ENCODE measurements around the gene EFNA4. TPM values are rescaled to one million over a fixed set of nuclear protein-coding genes. Genes with fewer than 3 reads are reported as not detected.

The EFNA4 gene
- 5.8 and 6.2 TPM in 2 replicates for total RNA-seq

GRCh38 chr1:155063550-155064110, at the start of gene EFNA4:
Gene EFNA4 (plus strand): TSS chr1:155063740. CDS start chr1:155063824, 84 bp downstream.
- peak within 1 kb of the TSS; percentile 54 for H3K27ac Mint-ChIP-seq
- no peaks in the 10 kb centered on the region for H3K27me3 Mint-ChIP-seq
- H3K4me3 Mint-ChIP-seq, result peak within 1 kb of the TSS; percentile 80
- intact Hi-C loops (cut with micrococcal nuclease), result loop anchor here (1.0 to 5.0 kb wide), 4 partner anchors 21 to 108 kb away; partner anchors contain the start of genes CKS1B, SHC1 and ZBTB7B
- H3K9me3 Mint-ChIP-seq, result no peaks in the 10 kb centered on the region
- peaks cover 13% of the 10 kb centered on the region for H3K36me3 Mint-ChIP-seq (ENCODE audit: low read depth)
- H3K4me1 Mint-ChIP-seq, result peaks cover 23% of the 10 kb centered on the region
- peak; percentile 96 for DNase-seq

- intact Hi-C loops (cut with micrococcal nuclease), result no loop called here
- peaks cover 72% of the 10 kb centered on the region for H3K36me3 Mint-ChIP-seq (ENCODE audit: low read depth)
- H3K9me3 Mint-ChIP-seq, result no peaks in the 10 kb centered on the region
- peaks cover 56% of the 10 kb centered on the region for H3K4me1 Mint-ChIP-seq
- no peaks in the 10 kb centered on the region for H3K27me3 Mint-ChIP-seq
- peak; percentile 59 for DNase-seq
- H3K4me3 Mint-ChIP-seq, result peak overlapping the region; percentile 78
- no peak overlapping the region for H3K27ac Mint-ChIP-seq
Measured at GRCh38 chr1:155014709-155015508, 48.6 kb upstream of the EFNA4 start.

- no peaks in the 10 kb centered on the region for H3K9me3 Mint-ChIP-seq
- peak overlapping the region; percentile 76 for H3K27ac Mint-ChIP-seq
- H3K4me3 Mint-ChIP-seq, result peak overlapping the region; percentile 78
- peak; percentile 59 for DNase-seq
- H3K27me3 Mint-ChIP-seq, result no peaks in the 10 kb centered on the region
- H3K36me3 Mint-ChIP-seq (ENCODE audit: low read depth), result peaks cover 70% of the 10 kb centered on the region
- H3K4me1 Mint-ChIP-seq, result peaks cover 58% of the 10 kb centered on the region
- intact Hi-C loops (cut with micrococcal nuclease), result loop anchor here (2.0 kb wide), 1 partner anchor 45 kb away; no protein-coding TSS in a partner anchor
Measured at GRCh38 chr1:155015527-155016230, 47.9 kb upstream of the EFNA4 start.

GRCh38 chr1:155016231-155016831, 47.2 kb upstream of the EFNA4 start:
- DNase-seq, result peak; percentile 71
- H3K27me3 Mint-ChIP-seq, result no peaks in the 10 kb centered on the region
- peak overlapping the region; percentile 78 for H3K4me3 Mint-ChIP-seq
- peak overlapping the region; percentile 76 for H3K27ac Mint-ChIP-seq
- H3K4me1 Mint-ChIP-seq, result peaks cover 54% of the 10 kb centered on the region
- peaks cover 66% of the 10 kb centered on the region for H3K36me3 Mint-ChIP-seq (ENCODE audit: low read depth)
- intact Hi-C loops (cut with micrococcal nuclease), result loop anchor here (2.0 kb wide), 1 partner anchor 44 kb away; no protein-coding TSS in a partner anchor
- no peaks in the 10 kb centered on the region for H3K9me3 Mint-ChIP-seq

GRCh38 chr1:155017041-155017945, 46.2 kb upstream of the EFNA4 start:
- Mint-ChIP-seq H3K27ac (peak overlapping the region; percentile 37), H3K36me3 (ENCODE audit: low read depth) (peaks cover 65% of the 10 kb centered on the region), H3K4me3 (peak overlapping the region; percentile 78), H3K4me1 (peaks cover 52% of the 10 kb centered on the region), H3K9me3 (no peaks in the 10 kb centered on the region), H3K27me3 (no peaks in the 10 kb centered on the region)
- peak; percentile 96 for DNase-seq
- intact Hi-C loops (cut with micrococcal nuclease), result loop anchor here (1.0 to 2.0 kb wide), 8 partner anchors 8 to 81 kb away; partner anchors contain the start of genes CKS1B, PMVK and PYGO2

GRCh38 chr1:155017946-155018316, 45.6 kb upstream of the EFNA4 start:
- intact Hi-C loops (cut with micrococcal nuclease), result loop anchor here (1.0 to 2.0 kb wide), 8 partner anchors 9 to 82 kb away; partner anchors contain the start of genes CKS1B, PMVK and PYGO2

GRCh38 chr1:155018617-155019348, 44.8 kb upstream of the EFNA4 start:
- Mint-ChIP-seq H3K9me3 (no peaks in the 10 kb centered on the region), H3K27ac (peak overlapping the region; percentile 48), H3K4me1 (peaks cover 41% of the 10 kb centered on the region), H3K36me3 (ENCODE audit: low read depth) (peaks cover 53% of the 10 kb centered on the region), H3K4me3 (no peak overlapping the region), H3K27me3 (no peaks in the 10 kb centered on the region)
- no peak for DNase-seq
- intact Hi-C loops (cut with micrococcal nuclease), result no loop called here

More at GRCh38 chr1:155017946-155018316, 45.6 kb upstream of the EFNA4 start:
- peaks cover 48% of the 10 kb centered on the region for H3K4me1 Mint-ChIP-seq
- peak overlapping the region; percentile 78 for H3K4me3 Mint-ChIP-seq
- DNase-seq, result no peak
- no peaks in the 10 kb centered on the region for H3K27me3 Mint-ChIP-seq
- H3K27ac Mint-ChIP-seq, result no peak overlapping the region
- no peaks in the 10 kb centered on the region for H3K9me3 Mint-ChIP-seq
- H3K36me3 Mint-ChIP-seq (ENCODE audit: low read depth), result peaks cover 59% of the 10 kb centered on the region

- Mint-ChIP-seq H3K36me3 (ENCODE audit: low read depth) (peaks cover 45% of the 10 kb centered on the region), H3K4me3 (no peak overlapping the region), H3K9me3 (no peaks in the 10 kb centered on the region), H3K4me1 (peaks cover 35% of the 10 kb centered on the region), H3K27me3 (no peaks in the 10 kb centered on the region), H3K27ac (peak overlapping the region; percentile 48)
- intact Hi-C loops (cut with micrococcal nuclease), result no loop called here
- no peak for DNase-seq
Measured at GRCh38 chr1:155019377-155020245, 43.9 kb upstream of the EFNA4 start.

- Mint-ChIP-seq H3K27me3 (no peaks in the 10 kb centered on the region), H3K9me3 (no peaks in the 10 kb centered on the region), H3K4me1 (peaks cover 19% of the 10 kb centered on the region), H3K36me3 (ENCODE audit: low read depth) (peaks cover 29% of the 10 kb centered on the region), H3K4me3 (no peak overlapping the region), H3K27ac (peak overlapping the region; percentile 60)
- no peak for DNase-seq
- intact Hi-C loops (cut with micrococcal nuclease), result no loop called here
Measured at GRCh38 chr1:155022136-155022926, 41.2 kb upstream of the EFNA4 start.

GRCh38 chr1:155022927-155023236, 40.7 kb upstream of the EFNA4 start:
- Mint-ChIP-seq H3K36me3 (ENCODE audit: low read depth) (peaks cover 25% of the 10 kb centered on the region), H3K4me3 (no peak overlapping the region), H3K4me1 (peaks cover 19% of the 10 kb centered on the region), H3K27me3 (no peaks in the 10 kb centered on the region), H3K9me3 (no peaks in the 10 kb centered on the region), H3K27ac (peak overlapping the region; percentile 60)
- no peak for DNase-seq
- intact Hi-C loops (cut with micrococcal nuclease), result no loop called here

GRCh38 chr1:155023627-155024026, 39.9 kb upstream of the EFNA4 start:
- Mint-ChIP-seq H3K27ac (no peak overlapping the region), H3K4me1 (peaks cover 19% of the 10 kb centered on the region), H3K36me3 (ENCODE audit: low read depth) (peaks cover 23% of the 10 kb centered on the region), H3K4me3 (no peak overlapping the region), H3K27me3 (no peaks in the 10 kb centered on the region), H3K9me3 (no peaks in the 10 kb centered on the region)
- intact Hi-C loops (cut with micrococcal nuclease), result no loop called here
- DNase-seq, result no peak

Measured in activated CD4-positive, alpha-beta T cell treated with anti-CD3 and anti-CD28 coated beads, Interleukin-2, amount 10 ng/mL, durations not matched to agents 24 days and 14 days (primary cell).